GM21619 (cell line): ENCODE measurements around the gene VAMP8.
A peak's percentile ranks its signal among the peaks of the same experiment; 100 is the strongest.
"Not testable (repeated sequence)": the region's sequence is repeated elsewhere in the genome, so short reads cannot be mapped to it uniquely, and the experiment has no call there.

Experiments used
- ATAC-seq: cut with Tn5 transposase; IDR thresholded peaks from one replicate; pipeline ENCODE4 v1.9.1; 2021; ENCODE audit not compliant: unreplicated experiment

The VAMP8 gene

DNA sequence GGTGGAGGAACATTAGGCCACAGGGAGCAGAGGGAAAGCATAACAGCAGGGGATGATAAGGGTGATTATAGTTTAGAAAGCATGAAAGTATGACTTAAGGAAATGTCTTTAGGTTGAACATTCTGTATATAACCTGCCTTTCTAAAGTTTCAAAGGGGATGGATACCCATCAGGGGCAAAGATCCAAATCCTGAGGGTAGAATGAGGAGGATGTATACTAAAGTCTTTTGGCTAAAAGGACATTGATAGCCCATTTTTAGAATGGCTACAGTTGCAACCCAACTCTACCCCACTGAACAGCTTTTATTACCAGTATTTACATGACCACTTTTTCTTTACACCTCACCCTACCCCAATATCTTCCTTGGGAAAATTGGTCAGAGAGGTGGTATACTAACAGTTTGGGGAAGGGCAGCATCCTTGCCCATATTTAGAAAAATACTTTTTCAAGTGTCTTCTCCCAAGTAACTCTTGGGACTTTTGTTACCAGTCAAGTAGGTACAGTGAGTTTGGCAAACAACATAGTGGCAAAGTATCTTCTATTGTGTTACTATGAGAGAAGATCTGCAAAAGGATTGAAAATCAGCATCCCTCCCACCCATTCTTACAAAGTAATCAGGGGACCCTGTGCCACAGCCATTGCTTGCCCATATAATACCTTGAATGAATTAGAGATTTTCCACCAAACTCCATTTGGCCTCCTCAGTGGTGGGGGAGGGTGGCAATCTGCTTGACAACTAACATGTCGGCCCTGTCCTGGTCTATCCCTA lies 30.1 kb upstream of the VAMP8 start:
- no peak for ATAC-seq

GRCh38 chr2:85547859-85548607 lies 29.4 kb upstream of the VAMP8 start:
- no peak for ATAC-seq

- no peak for ATAC-seq
Observed at GRCh38 chr2:85548608-85548900, 28.8 kb upstream of the VAMP8 start.

- no peak for ATAC-seq
Observed at GRCh38 chr2:85549095-85549494, 28.3 kb upstream of the VAMP8 start.

- no peak for ATAC-seq
Observed at GRCh38 chr2:85549826-85550225, 27.6 kb upstream of the VAMP8 start.

DNA sequence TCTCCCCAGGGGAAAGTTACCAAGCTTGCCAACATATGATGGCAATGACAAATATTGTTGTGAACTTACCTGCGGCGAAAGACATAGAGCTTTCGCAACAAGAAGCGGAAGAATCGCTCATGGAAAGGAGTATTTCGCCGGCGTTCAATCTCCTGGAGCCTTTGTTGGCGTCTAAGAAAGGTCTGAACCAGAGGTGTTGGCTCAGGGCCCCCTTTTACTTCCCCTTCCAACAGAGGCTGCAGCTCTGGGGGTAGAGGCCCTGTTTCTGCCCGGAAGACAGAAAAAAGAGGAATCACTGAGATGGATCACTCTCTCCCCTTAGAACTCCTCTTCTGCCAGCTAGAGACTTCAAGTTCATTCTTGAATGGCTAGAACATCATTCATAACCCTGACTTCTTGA lies 26.9 kb upstream of the VAMP8 start:
- ATAC-seq: no peak

GRCh38 chr2:85551698-85552678 lies 25.4 kb upstream of the VAMP8 start:
- ATAC-seq: peak; percentile 76

DNA sequence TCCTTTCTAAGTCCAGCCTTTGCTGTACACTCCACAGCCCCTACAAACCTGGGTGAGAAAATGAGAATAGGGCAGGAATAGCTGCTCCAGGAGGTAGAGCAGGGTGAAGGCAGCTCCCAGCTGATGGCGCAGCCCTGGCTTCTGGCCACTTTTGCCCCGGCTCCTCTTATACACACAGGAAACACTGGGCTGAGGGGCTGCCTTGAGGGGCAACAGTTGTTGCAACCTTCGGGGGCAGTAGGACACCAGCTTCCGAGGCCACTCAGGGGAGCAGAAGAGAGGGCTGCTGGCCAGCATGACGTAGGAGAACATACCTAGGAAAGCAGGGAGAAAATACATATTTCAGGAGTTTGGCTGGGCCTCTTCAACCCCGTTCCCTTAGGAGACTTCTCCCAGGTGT lies 24.2 kb upstream of the VAMP8 start:
- ATAC-seq: no peak

GRCh38 chr2:85554980-85555612 lies 22.3 kb upstream of the VAMP8 start:
- ATAC-seq: no peak

DNA sequence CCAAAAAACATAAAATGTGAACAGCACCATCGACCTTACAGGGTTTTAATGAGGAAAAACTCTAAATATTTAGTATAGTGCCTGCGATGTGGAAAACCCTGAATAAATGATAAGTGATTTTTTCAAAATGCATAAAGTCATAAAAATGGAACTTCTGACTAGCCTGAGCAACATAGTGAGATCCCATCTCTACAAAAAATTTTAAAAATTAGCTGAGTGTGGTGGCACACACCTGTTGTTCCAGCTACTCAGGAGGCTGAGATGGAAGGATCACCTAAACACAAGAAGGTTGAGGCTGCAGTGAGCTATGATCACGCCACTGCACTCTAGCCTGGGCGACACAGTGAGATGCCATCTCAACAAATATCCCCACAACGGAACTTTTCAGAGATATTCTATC lies 20.3 kb upstream of the VAMP8 start:
- ATAC-seq: no peak

DNA sequence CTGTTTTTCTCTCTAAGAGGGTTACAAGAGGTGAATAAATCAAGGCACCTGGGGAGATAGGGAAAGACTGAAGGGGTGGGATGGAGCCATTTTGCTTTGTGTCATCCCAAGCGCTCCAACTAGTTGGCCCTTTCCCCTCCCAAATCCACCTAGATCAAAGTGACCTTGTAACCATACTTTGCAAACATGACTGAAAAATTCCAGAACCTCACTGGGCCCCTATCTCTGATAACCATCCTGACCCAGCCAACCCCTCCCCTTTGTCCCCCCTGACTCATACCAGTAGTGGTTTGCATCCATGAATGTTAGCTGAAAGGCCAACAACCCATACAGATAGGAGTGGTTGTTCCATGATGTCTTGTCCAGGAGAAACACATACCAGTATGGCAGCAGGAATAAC lies 19.2 kb upstream of the VAMP8 start:
- no peak for ATAC-seq

- not testable (repeated sequence) for ATAC-seq
Observed at GRCh38 chr2:85560403-85560726, 17.0 kb upstream of the VAMP8 start.

DNA sequence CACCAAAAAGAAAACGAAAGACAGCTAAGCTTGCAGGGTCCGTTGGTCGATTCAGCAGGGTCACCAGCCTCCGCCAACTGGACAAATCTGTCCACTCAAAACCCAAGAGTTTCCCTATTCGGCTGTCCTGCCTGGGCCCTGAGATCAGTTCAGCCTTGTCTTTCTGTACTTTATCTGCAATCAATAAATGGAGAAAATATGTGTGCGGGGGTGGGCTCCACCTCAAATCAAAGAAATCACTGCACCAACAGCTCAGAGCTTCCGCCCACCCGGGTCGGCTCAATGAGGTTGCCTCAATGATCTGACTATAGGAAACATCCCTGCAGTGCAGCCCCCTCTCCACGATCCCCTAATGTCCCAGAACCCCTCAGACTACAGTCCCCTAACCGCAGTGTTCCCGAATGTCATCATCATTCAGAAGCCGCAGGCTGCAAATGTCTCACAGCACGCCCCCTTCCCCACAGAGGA lies 16.5 kb upstream of the VAMP8 start:
- ATAC-seq: peak; percentile 11

DNA sequence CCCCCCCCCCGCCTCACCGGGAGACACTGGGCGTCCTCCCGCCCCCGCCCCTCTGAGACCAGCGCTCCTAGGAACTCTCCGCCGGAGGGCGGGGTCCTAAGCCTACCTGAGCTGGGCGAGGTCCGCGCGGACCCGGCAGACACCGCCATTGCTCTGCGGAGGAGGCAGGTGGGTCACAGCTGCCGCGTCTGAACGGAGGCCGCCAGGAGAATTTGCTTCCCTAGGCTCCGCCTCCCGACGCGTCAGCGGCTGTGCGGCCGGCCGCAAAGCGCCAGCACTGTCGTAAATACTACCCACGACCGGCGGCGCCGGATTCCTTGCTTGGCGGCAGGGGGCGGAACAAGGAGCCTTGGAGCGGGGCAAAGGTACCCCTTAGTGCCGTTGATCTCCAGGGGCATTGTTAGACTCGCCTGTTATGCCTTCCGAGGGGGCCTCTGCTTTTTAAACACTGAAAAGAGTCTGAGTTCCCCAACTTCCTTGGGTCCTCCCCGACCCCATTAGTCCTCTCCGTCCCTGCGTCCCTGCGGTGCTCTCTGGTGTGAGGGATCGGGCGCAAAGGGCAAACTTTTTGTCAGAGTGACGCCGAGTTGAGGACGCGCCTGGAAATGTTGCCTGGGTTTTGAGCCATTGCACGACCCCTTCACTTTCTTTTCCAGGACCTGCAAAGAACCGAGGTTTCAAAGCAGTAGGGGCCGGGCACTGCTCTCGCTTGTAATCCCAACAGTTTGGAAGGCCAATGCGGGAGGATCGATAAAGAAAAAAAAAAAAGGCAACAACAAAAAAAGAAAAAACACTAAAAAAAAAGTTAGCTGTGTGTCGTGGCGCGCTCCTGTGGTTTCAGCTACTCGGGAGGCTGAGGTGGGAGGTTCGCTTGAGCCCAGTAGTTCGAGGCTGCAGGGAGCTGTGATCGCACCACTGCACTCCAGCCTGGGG lies 15.8 kb upstream of the VAMP8 start, which contains the start of gene GGCX:
GGCX (minus strand) TSS at position 214 of the 933 bp plus-strand sequence; CDS start at position 149, 65 bp downstream.
- peak; percentile 87 for ATAC-seq

GRCh38 chr2:85564144-85564563 lies 13.2 kb upstream of the VAMP8 start:
- ATAC-seq: no peak

DNA sequence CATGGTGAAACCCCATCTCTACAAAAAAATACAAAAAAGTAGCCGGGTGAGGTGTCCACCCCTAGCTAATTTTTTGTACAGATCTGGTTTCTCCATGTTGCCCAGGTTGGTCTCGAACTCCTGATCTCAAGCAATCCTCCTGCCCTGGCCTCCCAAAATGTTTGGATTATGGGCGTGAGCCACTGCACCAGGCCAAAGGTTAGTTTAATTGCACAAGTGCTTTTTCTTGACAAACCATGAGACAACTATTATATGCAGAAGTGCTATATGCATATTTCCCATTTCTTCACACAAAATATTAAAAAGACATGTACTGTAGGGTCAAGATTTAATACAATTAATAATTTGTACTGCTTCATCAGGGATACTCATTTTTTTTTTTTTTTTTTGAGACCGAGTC lies 11.1 kb upstream of the VAMP8 start:
- no peak for ATAC-seq

DNA sequence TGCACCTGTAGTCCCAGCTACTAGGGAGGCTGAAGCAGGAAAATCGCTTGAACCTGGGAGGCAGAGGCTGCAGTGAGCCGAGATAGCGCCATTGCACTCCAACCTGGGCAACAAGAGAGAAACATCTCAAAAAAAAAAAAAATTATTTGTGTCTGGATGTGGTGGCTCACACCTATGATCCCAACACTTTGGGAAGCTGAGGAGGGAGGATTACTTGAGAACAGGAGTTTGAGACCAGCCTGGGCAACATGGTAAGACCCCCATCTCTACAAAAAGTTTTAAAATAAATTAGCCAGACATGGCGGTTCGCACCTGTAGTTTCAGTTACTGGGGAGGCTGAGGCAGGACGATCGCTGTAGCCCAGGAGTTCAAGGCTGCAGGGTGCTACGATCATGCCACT lies 1.6 kb upstream of the VAMP8 start:
- no peak for ATAC-seq

GRCh38 chr2:85577063-85577385 lies 362 bp upstream of the VAMP8 start:
- ATAC-seq: no peak

GRCh38 chr2:85578243-85579180 lies 1.1 kb downstream of the VAMP8 start:
- peak; percentile 24 for ATAC-seq
